Fibroblast of the aortic adventitia (primary cell): ENCODE results near the gene HRCT1. TPM values are rescaled to one million over a fixed set of nuclear protein-coding genes. Genes with fewer than 3 reads are reported as not detected.

ENCODE experiments used
- DNase-seq: peaks from one replicate; pipeline ENCODE4 v3.0.0-alpha.2; 2010; ENCODE audit warnings: low read depth
- H3K4me3 ChIP-seq: 2 replicates; pipeline ENCODE4 v1.5.1; 2011; ENCODE audit warnings: low read depth, mild to moderate bottlenecking, control low read depth, low read length, moderate library complexity
- CTCF ChIP-seq: IDR thresholded peaks from 2 replicates; pipeline ENCODE4 v1.5.1; 2011; ENCODE audit warnings: mild to moderate bottlenecking, low read length, control low read depth, inconsistent platforms; ENCODE audit not compliant: insufficient read depth
- total RNA-seq: library from RNA; depleted of rRNA; stranded (reverse); fragments of >200 nt; gene quantifications from 2 replicates; pipeline ENCODE4 v1.2.3, GENCODE V29; 2012; ENCODE audit warnings: low replicate concordance

The HRCT1 gene
- total RNA-seq, 1 donor = 0.81 TPM

- H3K4me3 ChIP-seq = peak overlapping the region; percentile 34
- peak; percentile 96 for DNase-seq
- no peak for TF ChIP-seq CTCF
Observed at GRCh38 chr9:35923927-35924763, 18.1 kb downstream of the HRCT1 start.

- no peak overlapping the region for H3K4me3 ChIP-seq
- TF ChIP-seq CTCF = no peak
- DNase-seq = no peak
Observed at GRCh38 chr9:35928591-35929452, 22.8 kb downstream of the HRCT1 start.

GRCh38 chr9:35929453-35929718 lies 23.4 kb downstream of the HRCT1 start:
- TF ChIP-seq CTCF = no peak
- no peak for DNase-seq

GRCh38 chr9:35930521-35930920 lies 24.5 kb downstream of the HRCT1 start:
- DNase-seq = no peak
- no peak for TF ChIP-seq CTCF
- no peak overlapping the region for H3K4me3 ChIP-seq

More at GRCh38 chr9:35929453-35929718, 23.4 kb downstream of the HRCT1 start:
- no peak overlapping the region for H3K4me3 ChIP-seq

- TF ChIP-seq CTCF = no peak
- no peak for DNase-seq
- no peak overlapping the region for H3K4me3 ChIP-seq
Observed at GRCh38 chr9:35930989-35931388, 25.0 kb downstream of the HRCT1 start.

GRCh38 chr9:35932735-35933134 lies 26.7 kb downstream of the HRCT1 start:
- H3K4me3 ChIP-seq = no peak overlapping the region
- DNase-seq = no peak
- no peak for TF ChIP-seq CTCF
